ENCODE measurements around the gene MAML3.

DNA sequence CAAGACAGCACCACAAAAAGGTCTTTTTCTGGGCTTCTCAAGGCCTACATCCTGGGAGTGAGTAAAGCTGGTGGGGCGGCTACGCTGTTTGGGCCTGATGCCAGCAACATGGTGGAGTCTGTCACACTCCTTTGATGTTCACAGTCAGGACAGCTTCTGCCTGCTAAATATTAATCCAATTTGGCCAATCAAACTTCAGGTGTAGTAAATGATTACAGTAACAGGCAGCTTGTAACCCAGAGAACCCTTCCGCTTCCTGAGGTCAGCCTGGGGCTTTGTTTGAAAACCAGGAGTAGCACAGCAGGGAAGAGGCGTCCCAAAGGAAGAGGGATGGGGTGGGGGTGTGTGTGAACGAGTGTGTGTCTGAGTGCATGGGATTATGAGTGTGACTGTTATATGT is 220.4 kb downstream of the MAML3 start:
- TF ChIP-seq, protein P1, sequence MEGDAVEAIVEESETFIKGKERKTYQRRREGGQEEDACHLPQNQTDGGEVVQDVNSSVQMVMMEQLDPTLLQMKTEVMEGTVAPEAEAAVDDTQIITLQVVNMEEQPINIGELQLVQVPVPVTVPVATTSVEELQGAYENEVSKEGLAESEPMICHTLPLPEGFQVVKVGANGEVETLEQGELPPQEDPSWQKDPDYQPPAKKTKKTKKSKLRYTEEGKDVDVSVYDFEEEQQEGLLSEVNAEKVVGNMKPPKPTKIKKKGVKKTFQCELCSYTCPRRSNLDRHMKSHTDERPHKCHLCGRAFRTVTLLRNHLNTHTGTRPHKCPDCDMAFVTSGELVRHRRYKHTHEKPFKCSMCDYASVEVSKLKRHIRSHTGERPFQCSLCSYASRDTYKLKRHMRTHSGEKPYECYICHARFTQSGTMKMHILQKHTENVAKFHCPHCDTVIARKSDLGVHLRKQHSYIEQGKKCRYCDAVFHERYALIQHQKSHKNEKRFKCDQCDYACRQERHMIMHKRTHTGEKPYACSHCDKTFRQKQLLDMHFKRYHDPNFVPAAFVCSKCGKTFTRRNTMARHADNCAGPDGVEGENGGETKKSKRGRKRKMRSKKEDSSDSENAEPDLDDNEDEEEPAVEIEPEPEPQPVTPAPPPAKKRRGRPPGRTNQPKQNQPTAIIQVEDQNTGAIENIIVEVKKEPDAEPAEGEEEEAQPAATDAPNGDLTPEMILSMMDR (IDR thresholded peaks at IDR 0.05): no peak
- no peak for TF ChIP-seq POLR2A (IDR thresholded peaks at IDR 0.05)
- TF ChIP-seq POLR2AphosphoS5 (IDR thresholded peaks at IDR 0.05): no peak
- no peak for TF ChIP-seq EP300 (IDR thresholded peaks at IDR 0.05)

Data from upper lobe of left lung (tissue), 4 donors.